ENCODE results near the gene PDCD4. TPM values are rescaled to one million over a fixed set of nuclear protein-coding genes. Genes with fewer than 3 reads are reported as not detected.
"Not testable (repeated sequence)": the region's sequence is repeated elsewhere in the genome, so short reads cannot be mapped to it uniquely, and the experiment has no call there.

PDCD4 gene
- total RNA-seq, 1 donor from 2014 or later: 37.1 TPM

DNA sequence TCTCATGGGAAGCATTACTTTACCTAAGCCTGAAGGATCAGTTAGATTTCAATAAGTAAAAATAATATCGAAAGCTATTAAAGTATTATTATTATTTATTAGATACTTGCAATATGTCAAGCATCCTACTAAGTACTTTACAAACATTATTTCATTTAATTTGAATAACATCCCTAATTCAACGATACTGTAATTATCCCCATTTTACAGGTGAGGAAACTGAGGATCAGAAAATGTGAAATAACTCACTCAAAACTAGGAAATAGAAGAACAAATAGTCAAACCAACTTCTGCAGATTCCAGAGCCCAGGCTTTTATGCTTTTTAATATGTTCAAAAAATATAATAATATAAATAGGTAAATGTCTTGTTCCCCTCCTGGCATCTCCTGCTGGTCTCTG, 10.3 kb upstream of the PDCD4 start:
- no peak for DNase-seq (ENCODE audit: low read depth, low spot score)

DNA sequence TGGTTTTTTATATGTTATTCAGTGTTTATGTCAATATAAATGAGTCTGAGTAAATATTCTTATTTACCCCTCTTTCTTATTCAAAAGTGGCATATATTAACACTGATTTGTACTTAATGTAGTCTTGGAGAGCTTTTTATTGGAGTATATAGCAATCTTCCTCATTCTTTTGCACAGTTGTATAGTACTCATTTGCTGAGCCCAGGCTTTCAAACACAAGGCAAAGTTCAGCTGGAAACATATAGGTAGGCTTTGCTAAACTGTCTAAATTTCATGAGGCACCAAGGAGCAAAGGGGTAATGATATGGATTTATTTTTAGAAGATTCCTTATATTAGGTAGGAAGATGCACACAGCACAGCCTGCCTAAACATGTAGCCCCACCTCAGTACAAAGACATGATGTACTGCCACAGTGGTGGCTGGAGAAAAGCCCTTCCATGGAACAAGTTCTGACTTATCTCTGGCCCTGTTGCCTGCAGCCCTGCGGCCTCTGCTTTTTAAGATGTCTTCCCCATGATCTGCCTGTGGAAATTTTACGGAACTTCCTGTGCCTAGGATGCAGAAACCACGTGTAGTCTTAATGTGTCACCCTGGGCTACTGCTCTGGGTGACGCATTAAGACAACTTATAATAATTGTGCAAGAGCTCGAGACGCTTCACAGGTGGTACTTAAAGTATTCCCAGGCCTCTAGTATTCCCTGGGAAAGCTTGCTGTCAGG, 9.6 kb upstream of the PDCD4 start:
- no peak for DNase-seq (ENCODE audit: low read depth, low spot score)

DNA sequence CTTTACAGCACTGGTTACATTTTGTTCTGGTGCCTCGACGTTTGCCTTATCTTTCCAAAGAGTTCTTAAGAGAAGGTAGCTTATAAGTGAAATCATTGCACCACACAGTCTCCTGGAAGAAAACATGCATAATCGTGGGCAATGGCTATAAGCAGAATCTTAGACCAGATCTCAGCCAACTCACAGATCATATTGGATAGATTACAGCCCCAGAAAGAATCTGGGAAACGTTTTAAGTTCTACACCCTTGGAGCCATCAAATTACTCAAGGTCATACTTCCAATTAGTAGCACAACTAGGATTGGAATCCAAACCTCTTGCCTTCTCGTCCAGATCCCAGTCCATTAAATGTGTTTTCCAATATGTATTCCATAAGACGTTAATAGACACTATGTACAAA, 8.8 kb upstream of the PDCD4 start:
- DNase-seq (ENCODE audit: low read depth, low spot score): no peak

DNA sequence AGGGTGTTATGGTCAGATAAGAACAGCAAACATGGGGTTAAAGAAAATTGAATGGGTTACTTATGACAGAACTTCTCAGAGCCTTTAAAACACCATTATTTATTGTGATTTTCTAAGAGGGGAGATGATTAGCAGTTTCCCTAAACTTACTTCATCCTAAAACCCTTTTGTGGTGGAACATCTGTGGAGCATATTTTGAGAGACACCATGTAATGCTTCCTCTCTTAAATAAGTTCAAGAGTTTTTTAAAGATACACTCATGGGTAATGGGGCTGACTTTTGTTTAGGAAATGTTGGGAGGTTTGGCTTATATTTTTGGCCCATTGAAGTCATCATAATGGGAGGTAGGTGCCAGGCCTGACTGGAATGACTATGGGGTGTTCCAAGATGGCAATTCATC, 8.4 kb upstream of the PDCD4 start:
- no peak for DNase-seq (ENCODE audit: low read depth, low spot score)

DNA sequence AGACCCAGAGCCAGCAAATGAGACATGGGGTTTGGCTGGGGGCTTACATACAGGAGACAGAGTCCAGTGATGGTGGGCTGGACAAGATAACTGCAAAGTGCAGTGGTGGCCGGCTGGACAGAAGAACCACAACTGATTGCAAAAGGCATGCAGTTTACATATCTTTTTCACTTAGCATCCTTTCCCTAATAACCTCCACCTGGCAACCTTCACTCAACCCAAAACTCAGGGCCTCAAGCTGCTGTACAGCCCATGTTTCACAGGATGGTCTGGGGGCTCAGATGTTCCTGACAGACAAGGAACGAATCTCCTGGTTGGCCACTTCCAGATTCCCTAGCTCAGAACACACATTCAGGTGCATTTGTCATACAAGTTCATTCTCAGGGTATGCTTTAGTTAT, 7.8 kb upstream of the PDCD4 start:
- no peak for DNase-seq (ENCODE audit: low read depth, low spot score)

DNA sequence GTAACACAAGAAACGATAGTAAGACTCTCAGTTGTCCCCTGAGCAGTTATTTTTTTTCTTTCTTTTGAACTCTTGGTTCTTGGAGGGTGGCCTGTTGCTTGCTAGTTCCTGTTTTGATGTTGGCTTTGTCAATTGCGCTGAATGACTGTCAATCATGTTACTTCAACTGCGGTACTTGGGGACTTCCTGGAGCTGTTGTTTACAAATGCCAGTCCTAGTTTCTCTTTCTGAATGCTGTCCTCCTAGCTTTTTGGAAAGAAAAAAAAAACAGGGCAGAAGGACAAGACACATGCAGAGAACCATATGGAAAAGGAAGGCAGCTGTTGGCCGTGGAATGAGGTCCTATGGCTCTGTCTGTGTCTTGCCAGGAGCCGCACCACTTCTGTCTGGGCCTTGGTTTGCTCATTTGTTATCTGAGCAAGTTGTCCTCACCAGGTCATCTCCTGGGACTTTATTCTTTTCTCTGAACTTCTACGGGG, 7.0 kb upstream of the PDCD4 start:
- DNase-seq (ENCODE audit: low read depth, low spot score): no peak

DNA sequence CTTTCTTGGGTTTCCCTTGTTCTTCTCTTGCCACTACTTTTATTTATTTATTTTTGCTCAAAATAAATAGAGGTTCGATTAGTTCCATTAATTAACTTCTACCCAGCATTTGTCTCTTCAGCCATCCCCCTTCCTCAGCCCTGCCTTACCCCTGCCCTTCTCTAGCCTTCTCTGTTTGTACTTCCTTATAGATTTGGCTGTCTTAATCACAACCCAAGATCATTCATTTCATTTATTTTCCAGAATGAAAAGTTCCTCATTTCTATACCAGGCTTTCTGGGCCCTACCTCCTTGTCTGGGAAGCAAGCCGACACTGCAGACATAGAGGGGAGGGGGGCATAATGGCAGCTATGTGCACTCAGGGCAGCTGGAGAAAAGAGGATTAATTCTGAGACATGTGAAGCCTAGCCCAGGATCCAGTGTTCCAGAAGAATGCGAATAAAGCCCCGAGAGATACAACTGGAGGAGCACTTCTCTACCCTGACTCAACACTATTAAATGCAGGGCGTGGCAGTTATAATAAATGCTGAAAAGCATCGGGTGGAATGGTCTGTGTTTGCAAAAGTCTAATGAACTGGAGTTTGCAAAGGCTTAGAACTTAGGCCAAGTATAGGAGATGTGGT, 6.4 kb upstream of the PDCD4 start:
- DNase-seq (ENCODE audit: low read depth, low spot score): no peak

DNA sequence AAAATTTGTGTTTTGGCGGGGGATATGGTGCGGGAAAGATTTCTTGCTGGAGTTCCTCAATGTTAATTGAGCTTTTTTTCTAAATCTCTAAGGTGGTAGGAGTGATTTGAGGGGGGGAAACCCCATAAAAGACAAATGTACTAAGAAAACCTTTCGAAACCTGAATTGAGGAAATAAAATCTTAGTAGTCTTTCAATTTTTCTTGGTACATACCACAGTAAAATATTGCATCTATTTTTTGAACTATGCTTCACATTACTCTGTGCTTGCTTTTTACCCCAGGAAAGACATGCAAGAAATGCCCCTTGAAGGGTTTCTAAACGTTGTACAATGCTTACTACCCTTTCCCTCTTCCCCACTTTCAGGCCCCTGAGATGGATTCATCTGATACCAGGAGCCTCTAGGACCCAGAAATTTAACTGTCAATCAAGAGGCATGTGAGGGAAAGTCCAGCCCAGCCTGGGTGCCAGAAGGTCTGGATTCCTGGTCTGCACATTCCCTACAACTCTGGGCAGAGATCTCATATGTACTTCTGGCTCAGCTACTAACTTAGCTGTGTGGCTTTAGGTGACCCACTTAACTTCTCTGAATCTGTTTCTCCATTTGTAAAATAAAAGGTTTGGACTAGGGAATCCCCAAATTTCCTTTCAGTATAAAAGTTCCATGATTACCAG, 5.8 kb upstream of the PDCD4 start:
- no peak for DNase-seq (ENCODE audit: low read depth, low spot score)

DNA sequence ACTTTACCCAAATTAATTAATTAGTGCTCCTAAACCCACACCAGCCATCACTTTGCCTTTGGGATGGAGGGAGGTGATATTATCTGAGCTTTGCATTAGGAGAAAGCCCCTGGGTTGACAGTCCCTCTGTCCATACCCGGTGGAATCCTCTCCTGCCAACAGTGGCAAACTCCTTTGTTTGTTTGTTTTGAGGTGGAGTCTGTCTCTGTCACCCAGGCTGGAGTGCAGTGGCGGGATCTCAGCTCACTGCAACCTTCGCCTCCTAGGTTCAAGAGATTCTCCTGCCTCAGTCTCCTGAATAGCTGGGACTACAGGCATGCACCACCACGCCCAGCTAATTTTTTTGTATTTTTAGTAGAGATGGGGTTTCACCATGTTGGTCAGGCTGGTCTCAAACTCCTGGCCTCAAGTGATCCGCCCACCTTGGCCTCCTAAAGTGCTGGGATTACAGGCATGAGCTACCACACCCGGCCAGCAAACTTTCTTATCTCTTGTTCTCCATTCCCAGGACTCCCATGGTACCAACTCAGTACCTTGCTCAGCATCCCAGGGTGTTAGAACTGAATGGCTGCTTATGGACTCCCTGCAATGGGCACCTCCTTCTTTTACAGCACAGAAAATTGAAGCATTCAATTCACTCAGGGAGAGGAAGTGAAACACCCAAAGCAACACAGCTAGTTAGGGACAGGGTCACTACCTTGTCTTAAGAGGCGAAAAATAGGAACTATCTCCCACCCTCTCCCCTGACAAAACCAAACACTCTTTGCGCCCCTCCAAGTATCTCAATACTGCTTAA, 4.5 kb upstream of the PDCD4 start:
- not testable (repeated sequence) for DNase-seq (ENCODE audit: low read depth, low spot score)

DNA sequence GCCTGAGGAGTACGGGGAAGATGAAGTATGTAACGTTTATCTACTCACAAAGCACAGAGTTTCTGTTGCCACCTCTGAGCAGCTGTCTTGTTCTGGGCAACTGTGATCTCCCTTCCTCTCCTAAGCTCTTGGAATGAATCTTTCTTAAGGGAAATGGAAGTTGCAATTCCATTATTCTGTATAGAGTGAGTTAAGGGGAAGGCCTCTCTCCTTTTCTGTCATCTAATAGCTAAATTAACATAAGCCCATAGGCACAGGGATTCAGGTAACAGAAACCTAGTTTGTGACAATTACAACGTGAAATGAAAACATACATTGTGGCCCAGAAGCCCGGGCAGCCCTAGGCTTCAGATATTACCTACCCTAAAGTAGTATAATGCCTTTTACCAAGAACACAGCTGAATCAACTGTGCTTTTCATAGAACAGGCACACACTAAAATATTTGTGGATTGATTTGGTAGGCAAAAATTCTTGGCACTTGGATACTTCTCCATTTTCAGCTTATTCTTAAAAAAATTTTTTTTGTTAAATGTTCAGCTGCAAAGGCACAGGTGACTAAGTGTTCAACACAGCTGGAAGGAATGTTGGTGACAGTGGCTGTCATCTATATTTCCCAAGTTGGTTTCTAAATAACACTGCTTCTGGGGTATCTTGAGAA, 3.8 kb upstream of the PDCD4 start:
- no peak for DNase-seq (ENCODE audit: low read depth, low spot score)

DNA sequence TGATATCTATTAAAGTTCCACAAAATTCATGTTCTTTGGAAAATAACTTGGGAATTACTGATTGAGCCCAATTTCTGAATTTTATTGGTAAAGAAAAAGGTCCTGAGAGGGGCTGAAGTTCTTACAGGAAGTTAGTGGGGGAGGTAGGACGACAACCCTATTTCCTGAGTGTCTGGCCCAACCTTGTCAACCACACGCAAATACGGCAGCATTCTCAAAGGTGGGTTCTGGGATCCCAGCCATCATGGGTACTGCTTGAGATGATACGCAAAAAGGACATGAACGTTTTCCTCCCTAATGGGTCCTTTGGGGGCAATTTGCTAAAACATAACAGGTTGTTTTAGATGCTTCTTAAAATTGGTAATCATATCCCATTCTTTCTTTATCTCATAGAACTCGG, 2.7 kb upstream of the PDCD4 start:
- no peak for DNase-seq (ENCODE audit: low read depth, low spot score)

DNA sequence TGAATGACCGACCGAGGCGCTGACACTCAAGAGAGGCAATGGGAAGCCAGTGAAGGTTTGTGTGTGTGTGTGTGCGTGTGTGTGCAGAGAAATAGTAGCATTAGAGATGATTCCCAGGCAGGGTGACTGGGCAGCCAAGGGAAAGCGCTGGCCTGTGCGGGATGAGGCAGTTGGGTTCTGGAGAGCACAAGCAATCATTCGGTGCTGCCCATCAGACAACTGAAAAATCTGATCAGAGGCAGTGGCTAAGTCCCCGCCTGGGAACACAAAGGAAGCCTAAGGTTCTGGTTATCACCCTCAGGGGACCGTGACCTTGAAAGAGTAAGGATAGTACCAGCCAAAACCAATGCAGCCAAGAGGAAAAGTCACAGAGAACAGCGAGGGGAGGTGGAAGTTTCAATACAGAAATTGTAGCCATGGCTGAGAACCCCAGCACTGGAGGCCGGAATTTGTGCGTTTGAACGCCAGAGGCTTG, 868 bp upstream of the PDCD4 start:
- DNase-seq (ENCODE audit: low read depth, low spot score): no peak

DNA sequence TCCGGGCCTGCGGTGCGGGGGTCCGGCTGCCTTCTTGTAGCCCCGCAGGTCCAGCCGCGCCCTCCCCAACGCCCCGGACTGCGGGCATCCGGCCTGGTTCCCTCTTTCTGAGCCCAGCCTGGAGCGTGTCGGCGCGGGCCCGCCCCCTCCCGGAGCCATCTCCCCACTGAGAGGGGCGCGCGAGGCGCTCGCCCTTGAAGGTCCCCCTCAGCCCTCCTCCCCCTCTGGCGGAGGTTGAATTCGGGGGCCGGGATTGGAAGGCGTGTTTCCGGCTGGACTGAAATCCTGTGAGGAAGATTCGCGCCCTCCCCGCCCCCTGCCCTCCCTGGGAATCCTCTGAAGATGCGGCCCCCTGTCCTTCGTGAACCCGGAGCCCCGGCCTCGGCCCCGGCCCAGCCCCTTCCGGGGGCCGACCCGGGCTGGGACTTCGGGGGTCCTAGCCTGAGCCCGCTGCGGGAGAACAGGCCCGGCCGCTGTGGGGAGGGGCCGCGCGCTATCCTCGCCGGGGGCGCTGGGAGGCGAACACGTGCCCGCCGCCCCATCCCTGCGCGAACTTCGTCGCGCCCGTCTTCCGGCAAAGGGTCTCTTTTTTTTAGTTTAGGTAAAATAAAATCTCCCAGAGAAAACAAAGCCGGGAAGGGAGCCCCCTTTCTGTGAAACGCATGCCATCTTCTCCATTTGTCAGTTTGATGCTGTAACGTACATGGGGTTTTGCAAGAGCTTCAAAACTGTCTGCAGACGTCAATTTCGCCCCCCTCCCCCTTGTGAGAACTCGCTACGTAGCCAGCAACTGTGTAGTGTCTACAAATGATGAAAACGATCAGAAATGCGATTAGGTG, 636 bp downstream of the PDCD4 start:
- no peak for DNase-seq (ENCODE audit: low read depth, low spot score)

DNA sequence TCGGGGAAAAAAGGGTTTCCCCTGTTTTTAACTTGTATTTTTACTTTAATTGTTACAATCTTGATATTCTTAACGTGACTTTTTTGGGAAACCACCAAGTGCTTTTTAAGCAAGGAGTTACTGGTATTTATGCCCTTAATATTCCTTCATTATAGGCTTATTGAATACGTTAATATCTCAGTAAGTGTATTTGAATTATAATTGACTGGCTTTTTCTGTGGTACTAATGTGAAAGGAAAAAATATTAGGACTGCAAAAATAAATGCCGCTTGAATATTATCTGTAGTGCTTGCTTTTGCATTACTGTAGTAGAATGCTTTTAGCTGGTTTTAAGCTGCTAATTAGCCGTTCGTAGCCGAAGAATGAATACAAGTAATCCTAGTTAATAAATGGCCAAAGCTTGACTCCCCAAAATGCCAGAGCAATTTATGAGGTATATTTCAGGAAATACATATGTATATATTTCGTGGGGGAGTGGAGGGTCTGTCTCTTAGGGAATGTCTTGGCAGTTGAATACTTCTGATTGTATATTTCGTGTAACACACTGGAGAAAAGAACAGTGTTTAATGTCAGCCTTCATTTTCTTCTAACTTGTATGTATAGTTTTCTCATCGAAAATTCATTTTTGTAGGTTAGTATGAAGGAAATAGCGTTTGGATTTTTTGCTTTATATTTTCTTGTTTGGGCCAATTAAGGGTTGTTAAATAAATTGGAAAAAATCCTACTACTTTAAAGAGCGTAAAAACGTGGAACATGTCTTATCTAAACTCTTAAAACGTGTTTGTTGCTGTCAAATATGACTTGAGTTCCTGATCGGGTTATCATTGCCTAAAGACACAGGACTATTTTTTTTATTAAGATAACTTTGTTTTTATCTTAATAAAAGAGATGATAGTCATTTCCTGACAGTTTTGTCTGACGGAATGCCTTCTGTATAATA, 1.5 kb downstream of the PDCD4 start:
- no peak for DNase-seq (ENCODE audit: low read depth, low spot score)

DNA sequence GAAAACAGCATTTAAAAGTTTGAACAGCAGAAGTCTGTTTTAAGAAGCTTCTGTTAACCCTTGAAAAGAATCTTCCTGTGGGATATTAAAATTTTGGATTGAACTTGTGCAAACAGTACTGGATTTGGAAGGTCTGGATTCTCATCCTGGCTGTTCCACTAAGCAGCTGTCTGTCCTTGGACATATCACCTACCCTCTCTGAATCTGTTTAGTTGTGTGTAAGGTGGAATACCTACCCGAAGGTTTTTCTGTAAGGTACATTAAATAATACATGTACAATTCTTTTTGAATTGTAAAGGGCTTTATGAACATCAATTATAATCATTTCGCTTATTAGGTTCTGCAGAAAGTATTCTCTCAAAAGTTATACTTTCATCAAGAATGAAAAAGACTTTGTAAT, 2.2 kb downstream of the PDCD4 start:
- DNase-seq (ENCODE audit: low read depth, low spot score): no peak

DNA sequence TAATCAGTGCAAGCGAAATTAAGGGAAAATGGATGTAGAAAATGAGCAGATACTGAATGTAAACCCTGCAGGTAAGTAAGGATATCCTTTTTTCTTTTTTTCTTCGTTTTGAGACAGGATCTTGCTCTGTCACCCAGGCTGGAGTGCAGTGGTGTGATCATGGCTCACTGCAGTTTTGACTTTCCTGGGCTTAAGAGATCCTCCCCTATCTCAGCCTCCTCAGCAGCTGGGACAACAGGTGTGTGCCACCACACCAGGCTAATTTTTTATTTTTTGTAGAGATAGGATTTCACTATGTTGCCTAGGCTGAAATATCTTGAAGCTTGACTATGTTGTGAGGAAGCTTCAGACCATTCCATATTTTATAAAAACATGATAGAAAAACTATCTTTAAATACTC, 4.3 kb downstream of the PDCD4 start:
- DNase-seq (ENCODE audit: low read depth, low spot score): no peak

DNA sequence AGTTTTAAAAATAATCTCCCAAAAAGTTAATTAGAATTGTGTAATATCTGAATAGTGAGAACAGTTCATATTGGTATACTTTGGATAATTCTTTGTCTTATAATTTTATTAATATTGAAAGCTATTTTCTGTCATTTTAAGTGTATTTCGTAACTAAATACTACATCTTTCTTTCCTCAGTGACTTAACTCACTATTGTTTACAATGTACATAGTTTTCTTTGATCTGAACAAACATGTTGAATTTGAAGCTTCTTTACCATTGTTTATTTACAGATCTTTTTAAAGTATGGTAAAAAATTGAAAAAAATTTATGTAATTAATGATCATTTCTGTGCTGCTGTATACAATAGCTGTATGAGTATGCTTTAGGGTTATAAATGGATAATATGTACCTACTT, 5.1 kb downstream of the PDCD4 start:
- no peak for DNase-seq (ENCODE audit: low read depth, low spot score)

DNA sequence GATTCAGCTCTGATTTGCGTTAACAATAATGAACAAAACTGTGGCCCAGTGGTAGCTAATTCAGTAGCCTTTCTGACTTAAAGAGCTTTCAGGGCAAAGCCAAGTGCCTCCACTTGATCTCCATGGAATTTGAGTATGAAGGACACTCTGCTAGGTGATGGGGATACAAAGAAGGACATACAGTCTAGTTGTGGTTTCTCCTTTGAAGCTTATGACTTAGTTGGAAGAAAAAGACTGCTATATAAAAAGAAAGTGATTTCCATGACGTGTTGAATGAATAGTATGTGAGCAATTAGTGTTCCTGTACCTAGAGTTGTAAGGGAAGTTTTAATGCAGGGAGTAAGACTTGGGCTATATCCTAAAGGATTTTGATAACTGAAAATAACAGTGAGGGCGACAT, 8.3 kb downstream of the PDCD4 start:
- no peak for DNase-seq (ENCODE audit: low read depth, low spot score)

DNA sequence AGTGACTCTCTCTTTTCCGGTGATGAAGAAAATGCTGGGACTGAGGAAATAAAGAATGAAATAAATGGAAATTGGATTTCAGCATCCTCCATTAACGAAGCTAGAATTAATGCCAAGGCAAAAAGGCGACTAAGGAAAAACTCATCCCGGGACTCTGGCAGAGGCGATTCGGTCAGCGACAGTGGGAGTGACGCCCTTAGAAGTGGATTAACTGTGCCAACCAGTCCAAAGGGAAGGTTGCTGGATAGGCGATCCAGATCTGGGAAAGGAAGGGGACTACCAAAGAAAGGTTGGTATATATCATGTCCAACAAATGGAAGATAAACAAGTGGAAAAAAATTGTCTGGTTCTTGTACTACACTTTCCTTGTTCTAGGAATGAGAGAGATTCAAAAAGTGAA, 9.5 kb downstream of the PDCD4 start:
- no peak for DNase-seq (ENCODE audit: low read depth, low spot score)

Measured in pulmonary artery endothelial cell (primary cell).